ENCODE measurements around the gene EMILIN1. TPM values are rescaled to one million over a fixed set of nuclear protein-coding genes. Genes with fewer than 3 reads are reported as not detected.

Gene EMILIN1
- total and polyA plus RNA-seq, 10 of the 15 experiments (the other 5 are each of a cell fraction or from before 2014, with no cell fraction given), result 0.01 to 2.3 (median 1.2) TPM; not detected in 2

- no peak for TF ChIP-seq PKNOX1 (IDR thresholded peaks at IDR 0.05)
- no peak for TF ChIP-seq REST (IDR thresholded peaks at IDR 0.05; ENCODE audit: low read depth, low read length)
- TF ChIP-seq KAT2A (conservative IDR thresholded peaks at IDR 0.05; ENCODE audit: control insufficient read depth, low read depth, low read length), result no peak
- TF ChIP-seq ZNF207 (IDR thresholded peaks at IDR 0.05; ENCODE audit: borderline replicate concordance), result no peak
- TF ChIP-seq IKZF1 (conservative IDR thresholded peaks at IDR 0.05), result peak; percentile 62
- no peak for TF ChIP-seq TBL1XR1 (IDR thresholded peaks at IDR 0.05; ENCODE audit: low read depth, low read length)
- no peak for TF ChIP-seq ATF7 (IDR thresholded peaks at IDR 0.05; ENCODE audit: low read depth)
- no peak for TF ChIP-seq POLR2AphosphoS5 (IDR thresholded peaks at IDR 0.05; ENCODE audit: low read length)
- peak; percentile 90 for TF ChIP-seq SIX5 (IDR thresholded peaks at IDR 0.05; ENCODE audit: low read depth, low read length, severe bottlenecking)
- TF ChIP-seq BCL11A (IDR thresholded peaks at IDR 0.05; ENCODE audit: low read depth, low read length), result no peak
- TF ChIP-seq GATAD2B (conservative IDR thresholded peaks at IDR 0.05; ENCODE audit: low read depth), result no peak
- no peak for TF ChIP-seq CBFB (IDR thresholded peaks at IDR 0.05; ENCODE audit: low read depth)
- no peak for TF ChIP-seq ETV6 (conservative IDR thresholded peaks at IDR 0.05 in 1 of 2, IDR thresholded peaks at IDR 0.05 in 1 of 2; ENCODE audit: borderline replicate concordance in 1 of 2, low read depth in 1 of 2)
- no peak for TF ChIP-seq YBX1 (IDR thresholded peaks at IDR 0.05)
- TF ChIP-seq MEF2A (IDR thresholded peaks at IDR 0.05; ENCODE audit: insufficient read depth, low read depth, low read length), result no peak
- no peak for TF ChIP-seq SMAD1 (IDR thresholded peaks at IDR 0.05; ENCODE audit: low read depth, partially characterized antibody)
- TF ChIP-seq EED (IDR thresholded peaks at IDR 0.05; ENCODE audit: low read depth), result no peak
- TF ChIP-seq SIN3A (IDR thresholded peaks at IDR 0.05; ENCODE audit: low read depth, low read length), result no peak
- TF ChIP-seq BCL3 (IDR thresholded peaks at IDR 0.05; ENCODE audit: borderline replicate concordance, insufficient read depth, low read depth, low read length, poor library complexity, severe bottlenecking), result no peak
- TF ChIP-seq MLLT1 (IDR thresholded peaks at IDR 0.05), result no peak
- TF ChIP-seq CBX5 (IDR thresholded peaks at IDR 0.05; ENCODE audit: low read depth), result no peak
- 0 out of 2 replicates have a peak, but pooled peaks have one; percentile 25 for TF ChIP-seq TARDBP (IDR thresholded peaks at IDR 0.05; ENCODE audit: borderline replicate concordance)
- TF ChIP-seq TCF12 (IDR thresholded peaks at IDR 0.05; ENCODE audit: low read depth, low read length), result no peak
- TF ChIP-seq RB1 (IDR thresholded peaks at IDR 0.05; ENCODE audit: borderline replicate concordance), result no peak
Observed at GRCh38 chr2:27095745-27096651, 17.6 kb downstream of the EMILIN1 start (continued).

Measured in GM12878 (cell line).